Left lung (tissue), 10 donors: ENCODE data around the gene ZNF768. TPM values are rescaled to one million over a fixed set of nuclear protein-coding genes. Genes with fewer than 3 reads are reported as not detected.

Source experiments
- ATAC-seq: fragments of 200-7000 bp; cut with Tn5 transposase; one replicate; pipeline ENCODE4 v1.9.1; 2020; ENCODE audit warnings: moderate library complexity
- DNase-seq, 4 donors: peaks; one replicate each; pipeline ENCODE4 v3.0.0-alpha.2; 2013 to 2020
- H3K27ac ChIP-seq, 2 donors: fragments of 200-600 bp; sonication (generic) in 1 of 2; one replicate each; pipeline versions ENCODE4 v1.5.0 to v1.8.0; 2020 to 2021
- H3K27me3 ChIP-seq, 2 donors: fragments of 200-600 bp; sonication (generic) in 1 of 2; one replicate each; pipeline versions ENCODE4 v1.5.0 to v1.8.0; 2020 to 2021
- H3K36me3 ChIP-seq, 2 donors: fragments of 200-600 bp; sonication (generic) in 1 of 2; one replicate each; pipeline versions ENCODE4 v1.5.0 to v1.8.0; 2020 to 2021
- H3K4me1 ChIP-seq, 2 donors: fragments of 200-600 bp; one replicate each; pipeline ENCODE4 v1.8.0; 2021
- H3K4me3 ChIP-seq, 2 donors: fragments of 200-600 bp; sonication (generic) in 1 of 2; one replicate each; pipeline versions ENCODE4 v1.5.0 to v1.8.0; 2020 to 2021; ENCODE audit warnings: mild to moderate bottlenecking in 1 of 2
- H3K9me3 ChIP-seq, 2 donors: fragments of 200-600 bp; sonication (generic) in 1 of 2; one replicate each; pipeline versions ENCODE4 v1.5.0 to v1.8.0; 2020 to 2021
- CTCF ChIP-seq, 2 donors: fragments of 200-600 bp; sonication (generic) in 1 of 2; IDR thresholded peaks; one replicate each; pipeline versions ENCODE4 v1.5.0 to v1.8.0; 2021; ENCODE audit warnings: antibody characterized with exemption in 2 of 2
- intact Hi-C, 2 donors: fragments of 100-400 bp; cut with DNase I; formaldehyde crosslinking; loops; one replicate each; pipeline versions ENCODE4 v1.11.2 to v1.14.2; 2022
- polyA plus RNA-seq, 6 donors: library from polyadenylated mRNA; unstranded; fragments of 120-200 nt; gene quantifications; one replicate each; pipeline ENCODE4 v1.2.1, GENCODE V29; 2013; ENCODE audit not compliant: insufficient read length in 6 of 6
- total RNA-seq, 2 donors: library from RNA; stranded (reverse); fragmentation: NEBNext Ultra II Directional; extraction: Animal tissue kit (Norgen Biotek cat#: 25700); gene quantifications; one replicate each; pipeline ENCODE4 v1.2.1, GENCODE V29; 2021
- donor health status: DM: no; HTN: yes; CAD: no.
- donor health status: DM: no; HTN: no; CAD: no.

The ZNF768 gene
- total and polyA plus RNA-seq, 8 donors = 26.1 to 42.2 (median 33.8) TPM

GRCh38 chr16:30552956-30553355, 26.6 kb upstream of the ZNF768 start:
- peak overlapping the region in 1 of 2 donors; percentile 33 for H3K27ac ChIP-seq

GRCh38 chr16:30551781-30552180, 25.4 kb upstream of the ZNF768 start:
- Histone ChIP-seq H3K9me3 (no peaks in the 10 kb centered on the region), H3K4me3 (no peak overlapping the region), H3K4me1 (peaks cover 0 to 34% of the 10 kb centered on the region in 2 donors), H3K27me3 (no peaks in the 10 kb centered on the region), H3K36me3 (peaks cover 0 to 31% of the 10 kb centered on the region in 2 donors), H3K27ac (peak overlapping the region in 1 of 2 donors; percentile 33)
- DNase-seq = peak in 3 of 4 donors; percentile 67 to 70 (median 68)
- ATAC-seq = peak; percentile 92
- intact Hi-C loops = no loop called here
- no peak for TF ChIP-seq CTCF (IDR thresholded peaks at IDR 0.05)

More at GRCh38 chr16:30552956-30553355, 26.6 kb upstream of the ZNF768 start:
- intact Hi-C loops = no loop called here
- Histone ChIP-seq H3K36me3 (peaks cover 0 to 31% of the 10 kb centered on the region in 2 donors), H3K27me3 (no peaks in the 10 kb centered on the region), H3K9me3 (no peaks in the 10 kb centered on the region), H3K4me3 (no peak overlapping the region), H3K4me1 (peaks cover 0 to 44% of the 10 kb centered on the region in 2 donors)
- DNase-seq = peak in 1 of 4 donors; percentile 10
- no peak for ATAC-seq
- no peak for TF ChIP-seq CTCF (IDR thresholded peaks at IDR 0.05)

GRCh38 chr16:30548416-30549253, 22.3 kb upstream of the ZNF768 start:
- intact Hi-C loops = no loop called here
- Histone ChIP-seq H3K4me3 (no peak overlapping the region), H3K36me3 (peaks cover 0 to 4% of the 10 kb centered on the region in 2 donors), H3K4me1 (peaks cover 0 to 28% of the 10 kb centered on the region in 2 donors), H3K9me3 (no peaks in the 10 kb centered on the region), H3K27me3 (no peaks in the 10 kb centered on the region), H3K27ac (no peak overlapping the region)
- no peak for TF ChIP-seq CTCF (IDR thresholded peaks at IDR 0.05)
- ATAC-seq (no peak), DNase-seq (no peak)

- H3K4me1 ChIP-seq = peaks cover 0 to 9% of the 10 kb centered on the region in 2 donors
- intact Hi-C loops = no loop called here
- H3K27me3 ChIP-seq = no peaks in the 10 kb centered on the region
- no peaks in the 10 kb centered on the region for H3K36me3 ChIP-seq
- no peak overlapping the region for H3K4me3 ChIP-seq
- H3K27ac ChIP-seq = no peak overlapping the region
- no peaks in the 10 kb centered on the region for H3K9me3 ChIP-seq
- ATAC-seq (peak; percentile 26), DNase-seq (peak in 1 of 4 donors; percentile 24)
- TF ChIP-seq CTCF (IDR thresholded peaks at IDR 0.05) = no peak
Measured at GRCh38 chr16:30546115-30546514, 19.7 kb upstream of the ZNF768 start.

- Histone ChIP-seq H3K27me3 (no peaks in the 10 kb centered on the region), H3K9me3 (no peaks in the 10 kb centered on the region), H3K27ac (no peak overlapping the region), H3K4me1 (peaks cover 0 to 8% of the 10 kb centered on the region in 2 donors), H3K4me3 (no peak overlapping the region), H3K36me3 (no peaks in the 10 kb centered on the region)
- ATAC-seq (no peak), DNase-seq (no peak)
- TF ChIP-seq CTCF (IDR thresholded peaks at IDR 0.05) = no peak
- intact Hi-C loops = no loop called here
Measured at GRCh38 chr16:30543067-30543466, 16.7 kb upstream of the ZNF768 start.
